DOHH2 (cell line): ENCODE data around the gene IGF2BP2.
"Not testable (repeated sequence)": the region's sequence is repeated elsewhere in the genome, so short reads cannot be mapped to it uniquely, and the experiment has no call there.

ENCODE experiments used
- H3F3A ChIP-seq: fragments of 200-600 bp; sonication (generic), shearing (Covaris generic); 2 replicates; pipeline ENCODE4 v1.6.0; 2016; ENCODE audit warnings: antibody characterized with exemption, mild to moderate bottlenecking; ENCODE audit not compliant: control insufficient read depth, insufficient read depth
- H3K27ac ChIP-seq: fragments of 200-600 bp; sonication (generic); 2 replicates; pipeline ENCODE4 v1.5.1; 2014; ENCODE audit warnings: low read depth, mild to moderate bottlenecking, low read length, moderate library complexity
- H3K27me3 ChIP-seq: fragments of 200-600 bp; sonication (generic); 2 replicates; pipeline ENCODE4 v1.6.1; 2014; ENCODE audit warnings: mild to moderate bottlenecking, low read length, mixed read lengths; ENCODE audit not compliant: control insufficient read depth
- H3K36me3 ChIP-seq: fragments of 200-600 bp; sonication (generic); 2 replicates; pipeline ENCODE4 v1.6.1; 2014; ENCODE audit warnings: mild to moderate bottlenecking, low read length, moderate library complexity, mixed read lengths; ENCODE audit not compliant: control insufficient read depth
- H3K4me1 ChIP-seq: fragments of 200-600 bp; sonication (generic); 2 replicates; pipeline ENCODE4 v1.6.1; 2014; ENCODE audit warnings: mild to moderate bottlenecking, low read length, mixed read lengths; ENCODE audit not compliant: control insufficient read depth
- H3K4me2 ChIP-seq: fragments of 200-600 bp; sonication (generic); 2 replicates; pipeline ENCODE4 v1.6.0; 2014; ENCODE audit warnings: mild to moderate bottlenecking, low read length, moderate library complexity
- H3K4me3 ChIP-seq: fragments of 200-600 bp; sonication (generic); 2 replicates; pipeline ENCODE4 v1.5.1; 2014; ENCODE audit warnings: mild to moderate bottlenecking, low read length, mixed read lengths
- H3K79me2 ChIP-seq: fragments of 200-600 bp; sonication (generic); 2 replicates; pipeline ENCODE4 v1.6.1; 2014; ENCODE audit warnings: mild to moderate bottlenecking, low read length, mixed read lengths; ENCODE audit not compliant: control insufficient read depth
- H3K9me2 ChIP-seq: fragments of 200-600 bp; sonication (generic); replicated peaks from 2 replicates; pipeline ENCODE4 v1.6.1; 2014; ENCODE audit warnings: mild to moderate bottlenecking, low read length, mixed read lengths; ENCODE audit not compliant: control insufficient read depth
- H3K9me3 ChIP-seq: fragments of 200-600 bp; sonication (generic); 2 replicates; pipeline ENCODE4 v1.6.1; 2014; ENCODE audit warnings: antibody characterized with exemption, low read length, mixed read lengths; ENCODE audit not compliant: control insufficient read depth, insufficient read depth
- H4K20me1 ChIP-seq: fragments of 200-600 bp; sonication (generic); 2 replicates; pipeline ENCODE4 v1.6.0; 2014; ENCODE audit warnings: low read depth, mild to moderate bottlenecking, antibody characterized with exemption, low read length, moderate library complexity; ENCODE audit not compliant: control insufficient read depth, insufficient read depth
- CTCF ChIP-seq: fragments of 200-600 bp; sonication (generic); IDR thresholded peaks from one replicate; pipeline ENCODE4 v1.5.1; 2014; ENCODE audit warnings: antibody characterized with exemption, mild to moderate bottlenecking, low read depth, low read length; ENCODE audit not compliant: poor library complexity, severe bottlenecking
- EZH2phosphoT487 ChIP-seq: fragments of 200-600 bp; sonication (generic); IDR thresholded peaks from 2 replicates; pipeline ENCODE4 v1.6.1; 2017; ENCODE audit warnings: borderline replicate concordance, mild to moderate bottlenecking, antibody characterized with exemption, low read length, moderate library complexity, mixed read lengths

The IGF2BP2 gene

DNA sequence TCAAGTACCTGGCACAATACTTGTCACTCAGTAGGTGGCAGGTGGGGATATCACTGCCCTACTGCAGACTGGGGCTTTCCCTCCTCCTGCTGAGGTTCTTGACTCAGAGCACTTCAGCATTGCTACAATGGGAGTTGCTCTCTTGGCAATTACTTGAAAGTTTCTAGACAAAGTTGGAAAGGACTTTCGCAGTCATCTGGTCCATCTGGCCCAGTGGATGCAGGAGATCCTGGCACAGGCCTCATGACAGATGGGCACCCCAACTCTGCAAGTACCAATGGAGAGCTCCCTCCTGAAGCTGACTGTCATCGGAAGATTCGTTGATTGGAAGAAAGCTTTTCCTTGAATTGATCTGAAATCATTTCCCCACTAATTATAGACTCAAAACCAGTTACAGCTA lies 19.2 kb upstream of the IGF2BP2 start:
- Histone ChIP-seq H3K9me3 (no peaks in the 10 kb centered on the region), H3K4me3 (no peak overlapping the region), H3K79me2 (no peaks in the 10 kb centered on the region), H4K20me1 (no peaks in the 10 kb centered on the region), H3K27me3 (peaks cover 10% of the 10 kb centered on the region), H3K9me2 (no peaks in the 10 kb centered on the region), H3K4me1 (no peaks in the 10 kb centered on the region), H3K36me3 (no peaks in the 10 kb centered on the region), H3F3A (no peaks in the 10 kb centered on the region), H3K27ac (no peak overlapping the region), H3K4me2 (no peak overlapping the region)
- TF ChIP-seq EZH2phosphoT487 = no peak
- TF ChIP-seq CTCF = no peak

DNA sequence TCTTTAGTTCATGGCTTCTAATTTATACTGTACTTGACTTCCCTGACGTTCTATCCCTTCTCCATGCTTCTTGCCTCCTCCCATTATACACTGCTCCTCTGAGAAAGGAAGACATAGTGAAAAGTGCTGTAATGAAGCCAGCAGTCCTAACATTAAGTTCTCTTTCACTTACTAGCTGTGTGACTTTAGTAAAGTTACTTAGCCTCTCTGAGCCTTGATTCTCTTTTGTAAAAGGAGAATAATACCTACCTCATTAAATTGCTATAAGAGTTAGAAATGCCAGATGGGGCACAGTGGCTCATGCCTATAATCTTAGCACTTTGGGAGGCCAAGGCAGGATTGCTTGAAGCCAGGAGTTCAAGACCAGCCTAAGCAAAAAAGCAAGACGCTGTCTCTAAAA lies 18.8 kb upstream of the IGF2BP2 start:
- no peaks in the 10 kb centered on the region for H3K9me3 ChIP-seq
- no peak for TF ChIP-seq EZH2phosphoT487
- no peak for TF ChIP-seq CTCF
- H3K4me2 ChIP-seq = no peak overlapping the region
- no peak overlapping the region for H3K4me3 ChIP-seq
- H4K20me1 ChIP-seq = no peaks in the 10 kb centered on the region
- no peaks in the 10 kb centered on the region for H3K9me2 ChIP-seq
- H3K27ac ChIP-seq = no peak overlapping the region
- peaks cover 10% of the 10 kb centered on the region for H3K27me3 ChIP-seq
- H3K4me1 ChIP-seq = no peaks in the 10 kb centered on the region
- no peaks in the 10 kb centered on the region for H3K79me2 ChIP-seq
- H3K36me3 ChIP-seq = no peaks in the 10 kb centered on the region
- no peaks in the 10 kb centered on the region for H3F3A ChIP-seq

DNA sequence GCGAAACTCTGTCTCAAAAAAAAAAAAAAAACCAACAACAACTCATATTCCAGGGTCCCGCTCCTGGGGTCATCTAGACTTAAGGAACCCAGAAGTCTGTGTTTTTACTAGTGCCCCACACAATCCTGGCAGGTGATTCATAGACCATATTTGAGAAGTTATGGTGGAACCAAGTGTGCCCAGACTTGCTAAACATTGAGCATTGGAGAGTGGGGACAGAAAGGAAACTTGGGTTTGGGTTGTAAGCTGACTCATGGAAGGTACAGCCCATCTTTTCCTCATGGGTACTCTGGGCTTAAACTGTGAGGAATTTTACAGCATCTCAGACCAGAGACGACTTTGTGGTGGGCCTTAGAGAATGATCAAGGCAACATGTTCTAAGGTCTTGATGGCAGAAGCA lies 18.3 kb upstream of the IGF2BP2 start:
- Histone ChIP-seq H3K4me3 (no peak overlapping the region), H3F3A (no peaks in the 10 kb centered on the region), H3K27me3 (peaks cover 10% of the 10 kb centered on the region), H3K79me2 (no peaks in the 10 kb centered on the region), H3K9me3 (no peaks in the 10 kb centered on the region), H3K4me1 (no peaks in the 10 kb centered on the region), H3K4me2 (no peak overlapping the region), H4K20me1 (no peaks in the 10 kb centered on the region), H3K9me2 (no peaks in the 10 kb centered on the region), H3K27ac (no peak overlapping the region), H3K36me3 (no peaks in the 10 kb centered on the region)
- TF ChIP-seq EZH2phosphoT487 (no peak), CTCF (no peak)

- Histone ChIP-seq H3K4me2 (no peak overlapping the region), H3K4me3 (no peak overlapping the region), H3F3A (no peaks in the 10 kb centered on the region), H3K36me3 (no peaks in the 10 kb centered on the region), H4K20me1 (no peaks in the 10 kb centered on the region), H3K9me2 (no peaks in the 10 kb centered on the region), H3K27ac (no peak overlapping the region), H3K27me3 (peaks cover 10% of the 10 kb centered on the region), H3K4me1 (no peaks in the 10 kb centered on the region), H3K9me3 (no peaks in the 10 kb centered on the region), H3K79me2 (no peaks in the 10 kb centered on the region)
- no peak for TF ChIP-seq CTCF
- TF ChIP-seq EZH2phosphoT487 = no peak
Observed at GRCh38 chr3:185842241-185842640, 17.4 kb upstream of the IGF2BP2 start.

DNA sequence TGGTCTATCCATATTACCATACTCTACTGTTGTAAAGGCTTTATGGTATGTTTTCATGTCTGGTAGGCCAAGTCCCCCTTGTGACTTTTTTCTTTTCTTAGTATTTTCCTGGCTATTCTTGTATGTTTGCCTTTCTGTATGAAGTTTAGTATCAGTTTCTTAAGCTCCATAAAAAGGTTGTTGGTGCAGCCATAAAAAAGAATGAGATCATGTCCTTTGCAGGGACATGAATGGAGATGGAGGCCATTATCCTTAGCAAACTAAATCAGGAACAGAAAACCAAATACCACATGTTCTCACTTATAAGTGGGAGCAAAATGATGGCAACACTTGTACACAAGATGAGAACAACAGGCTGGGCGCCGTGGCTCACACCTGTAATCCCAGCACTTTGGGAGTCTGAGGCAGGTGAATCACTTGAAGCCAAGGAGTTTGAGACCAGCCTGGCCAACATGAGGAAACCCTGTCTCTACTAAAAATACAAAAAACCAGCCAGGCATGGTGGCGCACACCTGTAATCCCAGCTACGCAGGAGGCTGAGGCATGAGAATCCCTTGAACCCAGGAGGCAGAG lies 13.7 kb upstream of the IGF2BP2 start:
- H3F3A ChIP-seq, H3K4me3 ChIP-seq, H3K27me3 ChIP-seq, H4K20me1 ChIP-seq, H3K36me3 ChIP-seq, H3K27ac ChIP-seq, H3K9me3 ChIP-seq, H3K4me2 ChIP-seq, H3K9me2 ChIP-seq, H3K4me1 ChIP-seq, H3K79me2 ChIP-seq: not testable (repeated sequence)
